Hepatocyte (in vitro differentiated cells): ENCODE data around the gene HOXB7.

ENCODE experiments used
- EZH2 ChIP-seq: fragments of 200-600 bp; sonication (generic); IDR thresholded peaks from 2 replicates; pipeline ENCODE4 v1.6.1; 2016; ENCODE audit warnings: antibody characterized with exemption, mild to moderate bottlenecking, borderline replicate concordance
- EZH2phosphoT487 ChIP-seq: fragments of 200-600 bp; sonication (generic); IDR thresholded peaks from one replicate; pipeline ENCODE4 v1.6.1; 2018; ENCODE audit warnings: antibody characterized with exemption, mild to moderate bottlenecking, low read depth, moderate library complexity; ENCODE audit not compliant: unreplicated experiment, severe bottlenecking
- TF ChIP-seq, protein P1 (sequence below): fragments of 200-600 bp; sonication (generic); IDR thresholded peaks from 2 replicates; pipeline ENCODE4 v1.5.1; 2016; ENCODE audit warnings: antibody characterized with exemption, mild to moderate bottlenecking; ENCODE audit not compliant: poor library complexity

DNA sequence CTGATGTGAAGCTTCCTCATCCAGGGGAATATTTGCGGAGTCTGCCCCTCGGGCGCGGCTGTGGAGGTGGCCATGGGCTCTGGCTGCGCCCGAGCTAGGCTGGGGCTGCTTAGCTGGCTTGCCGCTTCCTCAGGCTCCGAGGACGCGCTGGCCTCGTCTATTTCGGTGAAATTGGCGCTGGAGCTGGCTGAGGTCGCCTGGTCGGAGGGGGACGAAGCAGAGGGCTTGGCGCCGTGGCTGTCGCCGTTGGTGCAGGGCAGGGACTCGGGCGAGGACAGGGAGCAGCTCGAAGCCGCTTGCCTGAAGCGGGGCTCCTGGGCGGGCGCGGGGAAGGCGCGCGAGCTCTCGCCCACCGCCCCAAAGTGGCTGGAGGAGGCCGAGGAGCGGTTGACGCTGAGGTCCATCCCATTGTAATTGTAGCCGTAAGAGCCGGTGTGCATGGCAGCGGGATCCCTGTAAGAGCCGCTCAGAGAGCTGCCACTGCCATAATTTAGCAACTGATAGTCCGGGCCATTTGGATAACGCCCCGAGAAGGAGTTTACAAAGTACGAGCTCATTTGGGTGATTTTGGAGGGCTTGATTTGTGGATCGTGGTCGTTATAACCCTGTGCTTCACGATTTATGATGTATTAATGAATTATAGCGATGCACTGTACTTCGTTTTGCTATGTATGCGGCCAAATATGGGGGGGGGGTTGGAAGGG, 17.5 kb downstream of the HOXB7 start, which contains the start of gene HOXB5:
- TF ChIP-seq EZH2 = peak; percentile 14
- TF ChIP-seq, protein P1, sequence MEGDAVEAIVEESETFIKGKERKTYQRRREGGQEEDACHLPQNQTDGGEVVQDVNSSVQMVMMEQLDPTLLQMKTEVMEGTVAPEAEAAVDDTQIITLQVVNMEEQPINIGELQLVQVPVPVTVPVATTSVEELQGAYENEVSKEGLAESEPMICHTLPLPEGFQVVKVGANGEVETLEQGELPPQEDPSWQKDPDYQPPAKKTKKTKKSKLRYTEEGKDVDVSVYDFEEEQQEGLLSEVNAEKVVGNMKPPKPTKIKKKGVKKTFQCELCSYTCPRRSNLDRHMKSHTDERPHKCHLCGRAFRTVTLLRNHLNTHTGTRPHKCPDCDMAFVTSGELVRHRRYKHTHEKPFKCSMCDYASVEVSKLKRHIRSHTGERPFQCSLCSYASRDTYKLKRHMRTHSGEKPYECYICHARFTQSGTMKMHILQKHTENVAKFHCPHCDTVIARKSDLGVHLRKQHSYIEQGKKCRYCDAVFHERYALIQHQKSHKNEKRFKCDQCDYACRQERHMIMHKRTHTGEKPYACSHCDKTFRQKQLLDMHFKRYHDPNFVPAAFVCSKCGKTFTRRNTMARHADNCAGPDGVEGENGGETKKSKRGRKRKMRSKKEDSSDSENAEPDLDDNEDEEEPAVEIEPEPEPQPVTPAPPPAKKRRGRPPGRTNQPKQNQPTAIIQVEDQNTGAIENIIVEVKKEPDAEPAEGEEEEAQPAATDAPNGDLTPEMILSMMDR = no peak
- TF ChIP-seq EZH2phosphoT487 = peak; percentile 55
